Endothelial cell of hepatic sinusoid (primary cell): ENCODE measurements around the gene DENND1B.

Source experiments
- in situ Hi-C: cut with HindIII; loops from 2 replicates; pipeline ENCODE4 v1.10.0; 2017; ENCODE audit warnings: low sequenced_read_pairs

DENND1B gene, protein sequence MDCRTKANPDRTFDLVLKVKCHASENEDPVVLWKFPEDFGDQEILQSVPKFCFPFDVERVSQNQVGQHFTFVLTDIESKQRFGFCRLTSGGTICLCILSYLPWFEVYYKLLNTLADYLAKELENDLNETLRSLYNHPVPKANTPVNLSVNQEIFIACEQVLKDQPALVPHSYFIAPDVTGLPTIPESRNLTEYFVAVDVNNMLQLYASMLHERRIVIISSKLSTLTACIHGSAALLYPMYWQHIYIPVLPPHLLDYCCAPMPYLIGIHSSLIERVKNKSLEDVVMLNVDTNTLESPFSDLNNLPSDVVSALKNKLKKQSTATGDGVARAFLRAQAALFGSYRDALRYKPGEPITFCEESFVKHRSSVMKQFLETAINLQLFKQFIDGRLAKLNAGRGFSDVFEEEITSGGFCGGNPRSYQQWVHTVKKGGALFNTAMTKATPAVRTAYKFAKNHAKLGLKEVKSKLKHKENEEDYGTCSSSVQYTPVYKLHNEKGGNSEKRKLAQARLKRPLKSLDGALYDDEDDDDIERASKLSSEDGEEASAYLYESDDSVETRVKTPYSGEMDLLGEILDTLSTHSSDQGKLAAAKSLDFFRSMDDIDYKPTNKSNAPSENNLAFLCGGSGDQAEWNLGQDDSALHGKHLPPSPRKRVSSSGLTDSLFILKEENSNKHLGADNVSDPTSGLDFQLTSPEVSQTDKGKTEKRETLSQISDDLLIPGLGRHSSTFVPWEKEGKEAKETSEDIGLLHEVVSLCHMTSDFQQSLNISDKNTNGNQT

DNA sequence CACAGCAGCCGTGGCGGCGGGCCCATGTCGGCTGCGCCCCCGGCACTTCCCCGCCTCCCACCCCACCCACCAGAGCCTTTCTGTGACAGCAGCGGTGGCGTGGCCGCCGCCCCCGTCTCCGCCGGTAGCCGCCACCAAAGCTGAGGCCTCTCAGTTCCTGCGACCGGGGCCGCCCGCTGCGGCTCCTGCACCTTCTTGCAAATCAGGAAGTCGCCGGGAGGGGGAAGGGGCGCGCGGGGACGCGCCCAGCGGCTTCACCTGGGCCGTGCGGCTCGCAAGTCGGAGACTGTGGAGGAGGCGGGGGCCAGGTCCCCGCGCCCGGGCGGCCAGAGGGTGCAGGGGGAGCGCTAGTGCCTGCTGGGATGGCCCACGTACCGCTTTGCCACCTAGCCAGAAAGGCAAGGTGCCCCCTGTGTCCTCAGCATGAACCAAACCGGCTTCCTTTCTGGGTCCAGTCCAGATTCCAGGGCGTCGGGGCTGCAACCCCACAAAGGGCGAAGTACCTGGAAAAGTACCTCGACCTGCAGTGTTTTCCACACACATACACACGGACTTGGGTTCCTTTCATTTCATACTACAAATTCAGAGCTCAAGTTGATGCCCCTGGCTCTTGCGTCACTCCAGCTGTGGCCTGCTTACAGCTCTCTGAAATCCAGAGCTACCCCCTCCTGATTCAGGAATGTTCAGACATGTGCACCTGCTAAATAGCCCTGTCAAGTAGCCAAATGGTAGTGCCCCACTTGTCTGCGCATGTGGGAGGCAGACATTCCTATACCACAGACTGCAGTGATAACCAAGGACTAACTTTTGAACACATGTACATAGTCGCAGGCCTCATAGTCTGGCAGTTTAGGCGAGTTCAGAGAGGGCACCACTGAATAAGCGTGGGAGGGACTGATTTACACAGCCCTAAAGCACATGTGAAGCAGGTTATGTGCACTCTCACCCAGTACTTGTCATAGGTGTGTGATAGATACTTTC lies at the start of gene DENND1B:
TSS of gene DENND1B (minus strand) at position 199 of the 981 bp plus-strand sequence. CDS start 325 bp downstream, outside the sequence.
- in situ Hi-C loops: no loop called here

DNA sequence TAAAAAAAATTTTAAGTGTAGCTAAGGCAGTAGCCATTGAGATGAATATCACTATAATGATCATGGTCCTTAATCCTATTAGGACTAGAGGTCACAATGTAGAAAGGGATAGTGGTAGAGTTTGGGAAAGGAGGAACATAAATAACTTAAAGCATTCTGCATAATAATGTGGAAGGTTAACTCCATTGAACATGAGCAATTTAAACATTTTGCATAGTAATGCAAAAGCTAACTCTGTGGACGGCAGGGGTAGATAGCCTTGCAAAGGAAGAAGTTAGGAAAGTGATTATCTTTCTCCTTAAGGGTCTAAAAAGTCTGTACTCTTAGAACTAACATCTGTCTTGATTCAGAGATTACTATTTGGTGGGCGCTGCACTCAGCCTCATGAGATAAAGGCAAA lies 39.0 kb upstream of the DENND1B start:
- in situ Hi-C loops: no loop called here

DNA sequence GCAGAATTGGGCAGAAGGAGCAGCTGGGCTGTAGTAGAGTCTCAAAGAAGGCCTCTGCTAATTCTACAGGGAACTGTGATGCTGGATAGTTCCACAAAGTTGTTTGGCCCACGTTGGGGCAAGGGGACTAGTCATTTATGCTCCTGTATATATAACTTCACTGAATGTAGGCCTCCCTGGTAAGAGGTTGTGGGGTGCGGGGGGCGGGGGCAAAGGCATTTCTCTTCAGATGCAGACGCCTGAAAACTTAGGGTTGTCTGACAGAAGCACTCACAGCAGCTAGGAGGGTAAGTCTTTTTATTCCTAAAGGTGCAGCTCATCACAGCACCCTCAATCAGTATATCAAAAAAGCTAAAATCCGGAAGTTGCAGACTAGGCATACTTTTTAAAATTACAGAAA lies 38.5 kb upstream of the DENND1B start:
- in situ Hi-C loops: no loop called here

DNA sequence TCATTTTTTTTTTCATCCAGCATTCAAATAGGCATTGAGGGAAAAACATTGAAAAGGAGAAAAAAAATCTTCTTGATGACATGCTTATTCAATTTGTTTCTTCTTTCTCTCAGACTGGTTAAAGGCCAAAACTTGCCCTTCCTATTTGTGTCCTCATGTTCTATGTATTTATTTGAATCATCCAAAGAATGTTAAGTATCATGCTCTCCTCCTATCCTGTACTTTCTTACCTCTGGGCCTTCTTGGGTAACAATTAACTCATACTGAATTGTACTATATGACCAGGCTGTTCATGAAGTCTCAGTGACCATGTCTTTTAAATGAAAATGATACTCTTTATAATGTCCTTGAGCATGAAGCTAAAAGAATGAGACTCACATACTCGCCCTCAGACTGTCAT lies 36.5 kb upstream of the DENND1B start:
- in situ Hi-C loops: no loop called here

DNA sequence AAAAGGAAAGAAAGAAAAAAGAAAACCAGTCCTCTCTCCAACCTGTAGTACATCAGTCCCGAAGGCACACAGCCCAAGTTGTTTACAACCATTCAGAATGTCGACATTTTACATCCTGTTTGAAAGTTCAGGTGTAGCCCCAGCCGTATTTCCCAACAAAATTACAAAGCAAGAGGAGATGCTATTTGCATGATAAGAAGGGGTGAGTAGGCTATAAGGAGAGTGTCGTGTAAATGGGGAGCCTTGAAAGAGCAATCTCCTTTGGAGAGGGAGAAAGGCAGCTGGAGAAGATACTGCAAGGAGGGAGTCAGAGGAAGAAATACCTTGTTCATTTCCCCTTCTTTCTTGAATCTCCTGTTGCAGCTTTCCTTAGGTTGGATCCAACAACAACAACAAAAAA lies 35.5 kb upstream of the DENND1B start:
- in situ Hi-C loops: no loop called here

DNA sequence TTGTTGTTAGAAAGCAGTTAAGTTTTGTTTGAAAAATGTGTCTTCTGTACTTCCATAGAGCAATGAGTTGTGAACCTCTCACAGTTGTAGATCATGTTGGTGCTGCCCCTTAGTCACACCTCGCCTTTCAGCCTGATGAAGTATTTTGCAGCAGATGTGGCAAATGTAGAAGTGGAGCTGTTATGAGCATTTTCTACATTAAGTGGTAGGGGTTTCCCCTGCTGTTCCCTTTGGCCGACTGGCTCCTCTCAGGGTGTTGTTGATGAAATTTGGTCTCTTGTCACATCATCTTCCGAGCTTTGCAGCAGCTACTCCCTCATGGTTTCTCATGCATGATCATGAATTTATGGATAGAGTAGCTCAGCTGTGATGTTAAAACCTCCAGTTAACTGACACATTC lies 33.6 kb upstream of the DENND1B start:
- in situ Hi-C loops: no loop called here

DNA sequence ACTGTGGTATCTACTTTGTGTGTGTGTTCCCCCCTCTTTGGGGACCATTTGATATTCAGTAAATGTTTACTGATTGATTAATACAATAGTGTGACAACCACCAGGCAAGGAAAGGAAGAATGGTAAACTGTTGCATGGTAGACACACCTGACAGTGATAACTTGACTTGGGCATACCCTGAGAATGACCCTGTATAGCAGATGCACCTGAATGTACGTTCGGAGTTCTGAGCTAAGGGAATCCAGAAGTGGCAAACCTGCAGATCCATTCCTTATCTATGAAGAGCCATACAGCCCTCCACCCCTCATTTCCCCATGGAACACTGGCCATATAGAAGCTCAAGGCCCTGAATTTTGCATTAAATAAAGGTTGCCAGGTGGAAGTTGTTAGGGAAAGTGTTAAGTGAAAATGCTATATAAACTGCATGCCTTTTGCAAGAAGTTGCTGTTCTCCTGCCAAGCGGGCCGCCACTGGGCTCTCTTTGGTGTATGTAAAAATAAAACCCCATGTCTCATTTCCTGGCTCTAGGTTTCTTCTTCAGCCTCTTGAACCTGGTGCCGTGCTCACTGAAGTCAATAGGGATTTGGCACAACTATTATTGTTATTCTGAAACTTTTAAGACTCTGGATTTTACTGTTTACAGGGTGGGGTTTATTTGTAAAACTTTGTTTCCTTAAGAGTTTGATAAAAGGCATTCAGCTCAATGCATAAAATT lies 32.6 kb upstream of the DENND1B start:
- in situ Hi-C loops: no loop called here

DNA sequence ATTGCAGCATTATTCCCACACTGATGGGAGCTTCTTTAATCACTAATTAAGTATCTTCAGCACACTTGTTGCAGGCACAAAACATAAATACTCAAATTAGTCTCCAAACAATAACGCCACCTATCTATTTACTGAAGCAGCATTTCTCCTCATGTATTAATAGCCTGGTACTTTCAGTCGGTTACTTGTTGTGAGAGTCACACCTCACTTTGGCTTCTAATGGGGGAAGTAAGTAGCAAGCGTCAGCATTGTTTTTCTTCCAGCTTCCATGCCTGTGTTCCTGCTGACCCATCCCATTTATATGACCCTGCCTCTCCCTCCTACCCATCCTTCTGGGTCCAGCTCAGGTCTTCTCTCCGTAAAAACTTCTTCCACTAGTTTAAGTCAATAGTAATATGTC lies 31.9 kb upstream of the DENND1B start:
- in situ Hi-C loops: no loop called here

DNA sequence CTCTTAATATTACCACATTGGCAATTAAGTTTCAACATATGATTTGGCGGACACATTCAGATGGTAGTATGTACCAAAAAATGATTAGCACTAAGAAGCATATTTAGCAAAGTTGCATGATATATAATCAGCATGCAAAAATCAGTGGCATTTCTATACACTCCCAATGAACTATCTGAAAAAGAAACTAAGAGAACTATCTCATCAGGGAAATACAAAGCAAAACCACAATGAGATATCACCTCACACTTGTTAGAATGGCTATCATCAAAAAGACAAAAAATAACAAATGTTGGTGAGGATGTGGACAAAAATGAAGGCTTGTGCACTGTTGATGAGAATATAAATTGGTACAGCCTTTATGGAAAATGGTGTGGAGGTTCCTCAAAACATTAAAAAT lies 31.4 kb upstream of the DENND1B start:
- in situ Hi-C loops: no loop called here

DNA sequence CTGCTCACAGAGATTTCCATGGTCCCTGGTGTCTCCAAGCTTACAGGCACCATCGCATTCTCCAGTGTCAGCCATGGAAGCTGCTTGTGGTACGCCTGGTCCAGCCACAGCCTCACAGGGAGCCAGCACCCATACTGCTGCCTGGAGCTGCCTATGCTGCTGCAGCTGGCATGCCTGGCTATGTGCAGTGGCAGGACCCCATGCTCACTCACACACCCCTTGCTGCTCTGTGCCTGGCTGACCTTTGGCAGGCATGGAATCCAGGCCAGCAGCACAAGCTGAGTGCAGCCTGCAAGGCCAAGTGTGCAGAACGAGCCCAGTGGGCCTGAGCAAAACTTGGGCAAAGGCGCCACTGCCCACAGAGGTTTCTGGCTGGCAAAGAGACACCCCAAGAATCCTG lies 26.4 kb upstream of the DENND1B start:
- in situ Hi-C loops: loop anchor here (5.0 kb wide), 1 partner anchor 36 kb away; no protein-coding TSS in a partner anchor

DNA sequence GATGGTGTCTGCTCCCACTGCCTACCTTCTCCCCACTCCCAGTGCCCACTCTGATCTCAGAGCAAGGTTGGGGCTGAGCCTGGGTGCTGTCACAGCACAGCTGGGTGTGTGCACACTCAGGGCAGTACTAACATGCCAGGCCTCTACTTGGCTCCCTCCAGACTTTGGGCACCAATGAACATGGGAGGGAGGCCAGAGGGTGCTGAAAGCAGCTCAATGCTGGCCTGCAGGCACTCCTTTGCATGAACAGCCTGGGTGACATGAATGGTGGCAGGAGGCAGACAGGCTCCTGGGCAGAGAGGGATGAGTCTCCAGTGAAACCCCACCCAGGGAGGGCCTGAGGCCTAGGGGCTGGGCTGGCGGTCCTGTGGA lies 25.8 kb upstream of the DENND1B start:
- in situ Hi-C loops: loop anchor here (5.0 kb wide), 1 partner anchor 36 kb away; no protein-coding TSS in a partner anchor

DNA sequence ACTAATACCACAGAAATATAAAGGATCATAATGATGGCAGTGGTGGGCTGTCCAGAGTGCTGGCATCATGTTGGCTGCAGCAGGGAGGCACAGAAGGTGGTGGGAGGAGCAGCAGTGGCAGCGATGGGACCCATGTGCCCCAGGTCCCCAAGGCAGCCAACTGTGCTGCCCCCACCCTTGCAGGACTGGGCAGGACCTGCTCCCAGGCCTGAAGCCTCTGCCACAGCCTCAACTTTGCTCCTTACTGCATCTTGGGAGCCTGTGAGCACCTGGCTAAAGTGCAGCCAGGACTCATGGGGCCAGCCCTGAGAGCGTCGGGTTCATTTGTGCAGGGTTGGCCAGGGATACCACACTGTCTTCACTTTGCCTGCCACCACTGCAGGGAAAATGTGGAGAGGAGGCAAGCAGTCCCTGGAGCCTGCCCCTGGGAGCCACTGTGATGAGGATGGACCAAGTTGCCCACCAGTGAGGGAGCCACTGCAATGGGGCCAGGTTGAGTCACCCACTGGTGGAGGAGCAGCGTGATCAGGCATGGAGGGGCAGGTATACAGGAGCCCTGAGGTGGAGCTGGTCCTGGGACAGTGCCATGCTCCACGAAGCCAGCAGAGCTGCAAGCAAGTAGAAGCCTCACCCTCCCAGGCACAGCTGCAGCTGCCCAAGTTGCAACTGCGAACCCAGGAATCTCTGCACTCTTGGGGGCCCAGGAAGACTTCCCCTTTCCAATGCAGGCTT lies 25.3 kb upstream of the DENND1B start:
- in situ Hi-C loops: loop anchor here (5.0 kb wide), 1 partner anchor 37 kb away; no protein-coding TSS in a partner anchor

DNA sequence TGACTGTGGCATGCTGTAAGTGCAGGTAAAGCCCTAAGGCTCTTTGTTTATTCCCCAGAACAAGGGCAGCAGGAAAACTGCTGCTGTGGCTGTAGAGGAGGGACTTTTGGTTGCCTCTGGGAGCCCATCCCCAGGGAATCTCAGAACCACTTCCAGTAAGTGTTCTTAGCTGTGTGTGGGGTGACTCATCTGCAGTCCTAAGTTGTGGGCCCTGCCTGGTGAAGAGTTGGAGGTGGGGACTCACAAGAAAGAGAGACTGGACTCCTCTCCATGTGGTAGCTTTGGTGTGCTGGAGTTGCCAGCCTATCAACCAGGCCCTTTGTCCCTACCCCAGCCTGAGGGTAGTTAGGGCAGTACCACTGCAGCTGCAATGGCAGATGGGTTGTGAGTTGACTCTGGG lies 24.0 kb upstream of the DENND1B start:
- in situ Hi-C loops: no loop called here

DNA sequence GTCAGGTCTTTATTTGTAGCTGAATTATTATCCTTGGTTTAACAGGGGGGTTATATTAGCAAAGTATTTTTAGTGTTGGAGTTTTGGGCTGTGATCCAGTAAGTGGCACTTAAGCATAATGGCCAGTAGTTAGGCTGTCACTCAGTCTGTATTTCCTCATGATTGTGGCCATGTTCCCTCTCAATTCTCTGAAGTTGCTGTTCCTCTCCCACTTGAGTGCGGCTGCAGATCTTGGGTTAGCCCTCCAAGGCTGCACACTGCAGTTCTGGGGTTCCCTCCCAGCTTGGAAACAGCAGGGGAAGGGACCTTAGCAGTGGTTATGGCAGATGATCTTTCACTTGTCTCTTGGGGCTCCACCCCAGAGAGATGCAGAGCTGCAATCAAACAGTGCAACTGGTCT lies 23.2 kb upstream of the DENND1B start:
- in situ Hi-C loops: no loop called here

DNA sequence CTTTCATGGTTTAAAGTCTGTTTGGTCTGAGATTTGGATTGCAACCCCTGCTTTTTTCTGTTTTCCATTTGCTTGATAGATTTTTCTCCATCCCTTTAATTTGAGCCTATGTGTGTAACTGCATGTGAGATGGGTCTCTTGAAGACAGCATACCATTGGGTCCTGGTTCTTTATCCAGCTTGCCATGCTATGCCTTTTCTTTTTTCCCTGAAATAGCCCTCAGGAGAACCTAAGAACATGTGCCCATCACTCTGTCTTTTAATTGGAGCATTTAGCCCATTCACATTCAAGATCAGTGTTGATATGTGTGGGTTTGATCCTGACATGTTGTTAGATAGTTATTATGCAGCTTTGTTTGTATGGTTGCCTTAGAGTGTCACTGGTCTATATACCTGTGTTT lies 21.7 kb upstream of the DENND1B start:
- in situ Hi-C loops: no loop called here

DNA sequence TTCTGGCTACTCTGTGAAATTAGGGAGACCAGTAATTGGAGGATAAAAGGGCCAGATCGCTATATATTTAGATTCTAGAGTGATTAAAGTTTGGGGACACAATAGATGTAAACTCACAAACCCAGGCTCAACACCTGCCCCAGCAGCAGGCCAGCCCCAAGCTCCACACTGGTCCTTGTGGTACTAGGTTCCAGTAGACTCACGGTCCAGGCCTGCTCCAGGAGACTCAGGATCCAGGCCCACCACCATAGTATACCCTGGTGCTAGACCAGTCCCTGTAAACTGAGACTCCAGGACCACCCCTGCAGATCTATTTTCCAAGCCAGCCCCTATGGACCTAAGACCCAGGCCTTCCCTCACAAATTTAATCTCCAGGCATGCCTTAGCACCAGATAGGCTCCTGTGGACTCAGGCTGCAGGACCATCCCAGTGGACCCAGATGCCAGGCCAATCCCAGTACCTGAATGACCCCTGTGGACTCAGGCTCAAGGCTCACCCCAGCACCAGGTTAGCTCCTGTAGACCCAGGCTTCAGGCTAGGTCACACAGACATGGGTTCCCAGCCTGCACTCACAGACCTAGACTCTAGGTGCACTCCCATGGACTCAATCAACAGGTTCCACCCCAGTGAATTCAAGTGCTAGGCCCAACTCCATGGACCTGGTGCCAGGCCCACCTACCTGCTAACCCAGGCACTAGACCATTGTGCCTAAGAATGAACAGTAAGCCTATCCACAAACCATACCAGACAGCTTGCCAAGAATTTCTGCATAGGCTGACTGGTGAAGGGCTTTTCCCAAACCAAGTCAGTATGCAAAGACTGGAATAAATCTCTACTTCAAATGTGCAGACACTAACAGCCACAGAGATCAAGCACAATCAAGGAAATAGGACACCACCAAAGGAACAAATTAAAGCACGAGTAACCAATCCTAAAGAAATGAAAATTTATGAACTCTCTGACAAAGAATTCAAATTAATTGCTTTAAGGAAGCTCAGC lies 13.8 kb upstream of the DENND1B start:
- in situ Hi-C loops: no loop called here

DNA sequence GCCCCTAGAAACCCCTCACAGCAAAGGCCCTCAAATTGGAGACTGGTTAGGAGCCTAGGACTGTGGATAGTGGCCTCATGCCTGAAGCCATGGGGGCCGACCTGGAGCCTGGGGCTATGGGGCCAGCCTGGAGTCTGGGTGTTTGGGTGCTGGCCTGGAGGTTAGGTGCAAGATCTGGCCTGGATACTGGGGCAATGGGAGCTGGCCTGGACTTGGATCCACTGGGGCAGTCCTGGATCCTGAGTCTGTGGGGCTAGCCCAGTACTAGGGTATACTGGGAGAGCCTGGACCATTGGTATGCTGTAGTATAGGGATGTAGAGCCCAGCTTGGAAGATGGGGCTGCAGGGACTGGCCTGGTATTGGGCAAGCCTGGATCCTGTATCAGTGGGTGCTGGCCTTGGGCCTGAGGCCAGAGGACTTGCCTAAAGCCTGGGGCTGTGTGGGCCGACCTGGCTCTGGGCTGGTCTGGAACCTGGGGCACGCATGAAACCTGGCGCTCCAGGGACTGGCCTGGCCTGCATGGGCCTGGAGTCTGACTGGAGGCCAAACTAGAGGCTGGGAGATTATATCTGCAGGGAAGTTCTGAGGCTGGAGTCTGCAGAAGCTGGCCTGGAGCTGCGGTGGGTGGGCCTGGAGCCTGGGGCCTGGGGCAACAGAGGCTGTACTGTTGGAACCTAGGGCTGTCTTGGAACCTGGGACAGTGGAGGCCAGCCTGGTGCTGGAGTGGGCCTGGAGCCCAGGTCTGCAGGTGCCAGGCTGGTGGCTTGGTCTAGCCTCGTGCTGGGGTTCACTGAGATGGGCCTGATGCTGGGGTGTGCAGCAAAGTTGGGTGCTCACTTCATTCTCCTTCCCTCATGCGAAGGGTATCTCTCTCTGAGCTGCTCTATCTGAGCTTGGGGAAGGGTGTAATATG lies 12.6 kb upstream of the DENND1B start:
- in situ Hi-C loops: no loop called here
